Measurements from ENCODE around the gene LCP2.
"Not testable (repeated sequence)": the region's sequence is repeated elsewhere in the genome, so short reads cannot be mapped to it uniquely, and the experiment has no call there.

LCP2 gene

GRCh38 chr5:170248172-170248930 lies 49.2 kb downstream of the LCP2 start:
- no peak for DNase-seq (ENCODE audit: low read depth)

- DNase-seq (ENCODE audit: low read depth): no peak
These were observed 50.2 kb downstream of the LCP2 start for GRCh38 chr5:170247363-170247762.

- no peak for DNase-seq (ENCODE audit: low read depth)
These were observed 51.3 kb downstream of the LCP2 start for GRCh38 chr5:170246126-170246870.

- DNase-seq (ENCODE audit: low read depth): not testable (repeated sequence)
These were observed 52.1 kb downstream of the LCP2 start for GRCh38 chr5:170245436-170245835.

- DNase-seq (ENCODE audit: low read depth): no peak
These were observed 59.0 kb downstream of the LCP2 start for GRCh38 chr5:170238456-170239196.

- no peak for DNase-seq (ENCODE audit: low read depth)
These were observed 61.4 kb downstream of the LCP2 start for GRCh38 chr5:170235876-170236864.

GRCh38 chr5:170233358-170233892 lies 64.2 kb downstream of the LCP2 start:
- DNase-seq (ENCODE audit: low read depth): no peak

GRCh38 chr5:170232786-170233185 lies 64.8 kb downstream of the LCP2 start, which contains the start of gene C5orf58:
C5orf58 (plus strand) TSS chr5:170232985; CDS start chr5:170234977, 1,992 bp downstream.
- no peak for DNase-seq (ENCODE audit: low read depth)

GRCh38 chr5:170228762-170229435 lies 68.7 kb downstream of the LCP2 start:
- DNase-seq (ENCODE audit: low read depth): no peak

- DNase-seq (ENCODE audit: low read depth): no peak
These were observed 70.9 kb downstream of the LCP2 start for GRCh38 chr5:170226661-170227060.

- DNase-seq (ENCODE audit: low read depth): no peak
These were observed 71.4 kb downstream of the LCP2 start for GRCh38 chr5:170226129-170226615.

GRCh38 chr5:170225326-170226128 lies 72.0 kb downstream of the LCP2 start:
- peak; percentile 38 for DNase-seq (ENCODE audit: low read depth)

GRCh38 chr5:170223906-170224305 lies 73.7 kb downstream of the LCP2 start:
- no peak for DNase-seq (ENCODE audit: low read depth)

GRCh38 chr5:170223360-170223759 lies 74.2 kb downstream of the LCP2 start:
- DNase-seq (ENCODE audit: low read depth): no peak

GRCh38 chr5:170221327-170221741 lies 76.2 kb downstream of the LCP2 start:
- no peak for DNase-seq (ENCODE audit: low read depth)

GRCh38 chr5:170220191-170220590 lies 77.4 kb downstream of the LCP2 start:
- no peak for DNase-seq (ENCODE audit: low read depth)

GRCh38 chr5:170219615-170220014 lies 78.0 kb downstream of the LCP2 start:
- DNase-seq (ENCODE audit: low read depth): peak; percentile 69

- DNase-seq (ENCODE audit: low read depth): no peak
These were observed 78.9 kb downstream of the LCP2 start for GRCh38 chr5:170218726-170219125.

GRCh38 chr5:170217831-170218230 lies 79.7 kb downstream of the LCP2 start:
- no peak for DNase-seq (ENCODE audit: low read depth)
